DND-41 (cell line): Measurements from ENCODE around the gene THRB.

Source experiments
- CTCF ChIP-seq: IDR thresholded peaks from 2 replicates; pipeline ENCODE4 v1.5.1; 2012; ENCODE audit warnings: borderline replicate concordance, low read length, moderate library complexity, mild to moderate bottlenecking; ENCODE audit not compliant: poor library complexity, severe bottlenecking; ENCODE audit errors: extremely low read depth
- EZH2 ChIP-seq: IDR thresholded peaks from 3 replicates; pipeline ENCODE4 v1.6.1; 2012; ENCODE audit warnings: borderline replicate concordance, low read depth, mild to moderate bottlenecking, moderate library complexity, low read length, inconsistent platforms; ENCODE audit not compliant: severe bottlenecking

- TF ChIP-seq CTCF = no peak
- no peak for TF ChIP-seq EZH2
Measured at GRCh38 chr3:24470277-24470676, 24.4 kb downstream of the THRB start.
